ENCODE results near the gene RERG. TPM values are rescaled to one million over a fixed set of nuclear protein-coding genes. Genes with fewer than 3 reads are reported as not detected.
A peak's percentile ranks its signal among the peaks of the same experiment; 100 is the strongest.

Gene RERG
- total and polyA plus RNA-seq, 2 donors (not counting 3 experiments of a cell fraction or from before 2014, with no cell fraction given) = not detected

DNA sequence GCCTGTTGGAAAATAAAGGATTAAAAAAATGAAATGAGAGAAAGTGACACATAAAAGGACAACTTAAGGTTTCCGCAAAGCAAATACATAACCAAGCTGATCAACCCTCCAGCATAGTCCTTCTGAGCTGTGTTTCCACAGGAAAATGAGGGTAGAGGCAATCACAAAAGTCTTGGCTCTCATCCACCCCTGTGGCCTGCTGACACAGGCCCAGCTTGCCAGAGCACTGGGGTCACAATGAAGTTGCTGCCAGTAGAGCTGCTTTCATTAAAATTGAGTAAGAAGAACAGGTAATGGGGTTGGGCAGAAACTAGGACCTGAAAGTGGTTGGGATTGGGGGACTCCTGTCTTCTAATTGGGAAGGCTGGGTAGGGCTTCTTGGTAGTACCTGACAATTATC lies 65.9 kb downstream of the RERG start:
- no peaks in the 10 kb centered on the region for H3K4me1 ChIP-seq (ENCODE audit: control insufficient read depth, extremely low read depth, insufficient read depth, low read length)
- dilution Hi-C loops (cut with MboI; ENCODE audit: extremely low pct_ligation_motif_present, low sequenced_read_pairs) (no loop called here), intact Hi-C loops (cut with micrococcal nuclease) (no loop called here)
- no peak for FAIRE-seq
- H3K27me3 ChIP-seq (ENCODE audit: control insufficient read depth in 2 of 2, insufficient read depth in 2 of 2, low read length in 2 of 2) = no peaks in the 10 kb centered on the region
- H3K79me2 ChIP-seq (ENCODE audit: control insufficient read depth, insufficient read depth, low read length) = no peaks in the 10 kb centered on the region
- H4K20me1 ChIP-seq (replicated peaks; ENCODE audit: control insufficient read depth, extremely low read depth, insufficient read depth, low read length) = no peaks in the 10 kb centered on the region
- DNase-seq (ENCODE audit: low read depth, low spot score) = peak; percentile 21
- no peak overlapping the region for H3K4me2 ChIP-seq (ENCODE audit: insufficient read depth, low read length)
- no peaks in the 10 kb centered on the region for H3K36me3 ChIP-seq (ENCODE audit: control insufficient read depth in 2 of 2, extremely low read depth in 1 of 2, insufficient read depth in 2 of 2, low read length in 2 of 2)
- CTCF ChIA-PET = interaction anchor here (4.0 kb wide), 1 partner anchor 66 kb away, joined by 42 read pairs; the partner anchor contains the start of gene RERG
- no TSS peak for BruUV-seq (replicated peaks)
- H3K27ac ChIP-seq (ENCODE audit: insufficient read depth, low read depth, low read length) = no peak overlapping the region
- no peak overlapping the region for H3K4me3 ChIP-seq (replicated peaks in 1 of 3; ENCODE audit: insufficient read depth in 1 of 3, low read depth in 1 of 3, low read length in 3 of 3)
- H2AFZ ChIP-seq (ENCODE audit: low read depth, low read length) = no peak overlapping the region
- H3K9me1 ChIP-seq (replicated peaks; ENCODE audit: control insufficient read depth, extremely low read depth, insufficient read depth, low read length) = no peaks in the 10 kb centered on the region
- no peak overlapping the region for H3K9ac ChIP-seq (replicated peaks; ENCODE audit: extremely low read depth, insufficient read depth, low read length)
- H3K9me3 ChIP-seq (replicated peaks; ENCODE audit: control insufficient read depth, insufficient read depth, low read length) = no peaks in the 10 kb centered on the region
- POLR2A ChIA-PET = no interaction called here
- no peak for TF ChIP-seq GATA2 (IDR thresholded peaks at IDR 0.05; ENCODE audit: insufficient read depth, insufficient read length, low read depth, low read length)
- TF ChIP-seq, protein P1, sequence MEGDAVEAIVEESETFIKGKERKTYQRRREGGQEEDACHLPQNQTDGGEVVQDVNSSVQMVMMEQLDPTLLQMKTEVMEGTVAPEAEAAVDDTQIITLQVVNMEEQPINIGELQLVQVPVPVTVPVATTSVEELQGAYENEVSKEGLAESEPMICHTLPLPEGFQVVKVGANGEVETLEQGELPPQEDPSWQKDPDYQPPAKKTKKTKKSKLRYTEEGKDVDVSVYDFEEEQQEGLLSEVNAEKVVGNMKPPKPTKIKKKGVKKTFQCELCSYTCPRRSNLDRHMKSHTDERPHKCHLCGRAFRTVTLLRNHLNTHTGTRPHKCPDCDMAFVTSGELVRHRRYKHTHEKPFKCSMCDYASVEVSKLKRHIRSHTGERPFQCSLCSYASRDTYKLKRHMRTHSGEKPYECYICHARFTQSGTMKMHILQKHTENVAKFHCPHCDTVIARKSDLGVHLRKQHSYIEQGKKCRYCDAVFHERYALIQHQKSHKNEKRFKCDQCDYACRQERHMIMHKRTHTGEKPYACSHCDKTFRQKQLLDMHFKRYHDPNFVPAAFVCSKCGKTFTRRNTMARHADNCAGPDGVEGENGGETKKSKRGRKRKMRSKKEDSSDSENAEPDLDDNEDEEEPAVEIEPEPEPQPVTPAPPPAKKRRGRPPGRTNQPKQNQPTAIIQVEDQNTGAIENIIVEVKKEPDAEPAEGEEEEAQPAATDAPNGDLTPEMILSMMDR (IDR thresholded peaks at IDR 0.05; ENCODE audit: extremely low read depth in 1 of 2, insufficient read depth in 1 of 2, low read depth in 1 of 2, low read length in 2 of 2) = no peak
- TF ChIP-seq JUN (IDR thresholded peaks at IDR 0.05; ENCODE audit: borderline replicate concordance, insufficient read depth, insufficient read length, low read depth) = no peak
- TF ChIP-seq POLR2A (IDR thresholded peaks at IDR 0.05; ENCODE audit: low read depth, low read length) = no peak
- no peak for TF ChIP-seq POLR2AphosphoS5 (IDR thresholded peaks at IDR 0.05; ENCODE audit: insufficient read depth, low read depth, low read length)
- no peak for TF ChIP-seq MYC (IDR thresholded peaks at IDR 0.05; ENCODE audit: low read depth, low read length)
- no peak for TF ChIP-seq EZH2 (IDR thresholded peaks at IDR 0.05; ENCODE audit: borderline replicate concordance, low read depth, low read length, severe bottlenecking)
- TF ChIP-seq MAX (IDR thresholded peaks at IDR 0.05; ENCODE audit: insufficient read depth, insufficient read length) = no peak
- no peak for TF ChIP-seq FOS (IDR thresholded peaks at IDR 0.05; ENCODE audit: borderline replicate concordance, insufficient read depth, low read length)
